Right lobe of liver (tissue), 6 donors: ENCODE measurements around the gene ZNF485. TPM values are rescaled to one million over a fixed set of nuclear protein-coding genes. Genes with fewer than 3 reads are reported as not detected.

Source experiments
- ATAC-seq, 4 donors: fragments of 200-7000 bp; cut with Tn5 transposase; one replicate each; pipeline ENCODE4 v1.9.1; 2020; ENCODE audit warnings: mild to moderate bottlenecking in 4 of 4, moderate library complexity in 4 of 4
- DNase-seq, 3 donors: peaks; one replicate each; pipeline ENCODE4 v3.0.0-alpha.2; 2020
- H3K27ac ChIP-seq, 3 donors: fragments of 200-600 bp; one replicate each; pipeline ENCODE4 v1.8.0; 2022
- H3K27me3 ChIP-seq, 2 donors: fragments of 200-600 bp; one replicate each; pipeline ENCODE4 v1.8.0; 2022
- H3K36me3 ChIP-seq, 4 donors: fragments of 200-600 bp; sonication (generic) in 1 of 4; one replicate each; pipeline versions ENCODE4 v1.5.1 to v1.8.0; 2017 to 2022; ENCODE audit warnings: control low read depth in 1 of 4
- H3K4me1 ChIP-seq, 4 donors: fragments of 200-600 bp; sonication (generic) in 1 of 4; one replicate each; pipeline versions ENCODE4 v1.5.1 to v1.8.0; 2017 to 2022; ENCODE audit warnings: control low read depth in 1 of 4
- H3K4me3 ChIP-seq, 3 donors: fragments of 200-600 bp; one replicate each; pipeline ENCODE4 v1.8.0; 2022
- H3K9me3 ChIP-seq, 4 donors: fragments of 200-600 bp; sonication (generic) in 1 of 4; one replicate each; pipeline versions ENCODE4 v1.5.1 to v1.8.0; 2017 to 2022; ENCODE audit warnings: control low read depth in 1 of 4
- CTCF ChIP-seq, 4 donors: fragments of 200-600 bp in 3 of 4; fragments of 450-650 bp in 1 of 4; IDR thresholded peaks; one replicate each; pipeline versions ENCODE4 v1.5.1 to v1.8.0; 2016 to 2022; ENCODE audit warnings: antibody characterized with exemption in 4 of 4, mild to moderate bottlenecking in 2 of 4
- POLR2A ChIP-seq: fragments of 450-650 bp; IDR thresholded peaks from one replicate; pipeline ENCODE4 v1.6.1; 2017; ENCODE audit warnings: antibody characterized with exemption, mild to moderate bottlenecking
- WGBS: methylation state at CpG from one replicate; pipeline ENCODE4 v1.1.6; 2018; ENCODE audit warnings: low coverage, low lambda C conversion rate; ENCODE audit not compliant: insufficient coverage; ENCODE audit errors: missing lambda C conversion rate; 5-methylcytosine and 5-hydroxymethylcytosine counted together
- intact Hi-C, 2 donors: fragments of 100-400 bp; cut with DNase I; formaldehyde crosslinking; loops; one replicate each; pipeline versions ENCODE4 v1.11.2 to v1.14.1; 2022
- total RNA-seq, 6 experiments: library from RNA; depleted of rRNA in 2 of 6; stranded (reverse); fragments of >200 nt in 2 of 6; fragmentation: NEBNext Ultra II Directional in 3 of 6; extraction: Animal tissue kit (Norgen Biotek cat#: 25700) in 3 of 6; gene quantifications; one replicate each; pipeline versions ENCODE4 v1.1.0 to v1.2.4, GENCODE V29; 2016 to 2023
- donor health status: DM: no; HTN: yes; CAD: no.
- donor health status: DM: no; HTN: no; CAD: no.
- donor health status: DM: no; HTN: no; CAD: no.
- donor health status: DM: no; HTN: yes; CAD: no.
- donor health status: DM: no; HTN: yes; CAD: no.

ZNF485 gene
- total RNA-seq, 6 experiments from 2014 or later: 1.1 to 3.8 (median 2.1) TPM

- Histone ChIP-seq H3K4me1 (no peaks in the 10 kb centered on the region), H3K9me3 (no peaks in the 10 kb centered on the region), H3K36me3 (no peaks in the 10 kb centered on the region), H3K27ac (peak within 1 kb of the TSS in 1 of 3 donors; percentile 11), H3K27me3 (no peaks in the 10 kb centered on the region), H3K4me3 (peak within 1 kb of the TSS; percentile 49 to 66 (median 63))
- ATAC-seq (peak; percentile 96 to 99 (median 97)), DNase-seq (peak; percentile 81 to 88 (median 87))
- WGBS: 2% methylated on average over 23 of the region's 78 CpGs
- no peak for TF ChIP-seq CTCF (IDR thresholded peaks at IDR 0.05)
- TF ChIP-seq POLR2A: peak; percentile 24
- intact Hi-C loops: no loop called here
Observed at GRCh38 chr10:43574001-43574892, 32.0 kb upstream of the ZNF485 start, which contains the start of gene ZNF239. Gene ZNF239, minus strand, starts transcription at chr10:43574616. Its CDS starts 16,537 bp downstream, at chr10:43558079.

GRCh38 chr10:43574906-43575305, 31.3 kb upstream of the ZNF485 start:
- no peak for TF ChIP-seq POLR2A
- no peak for TF ChIP-seq CTCF (IDR thresholded peaks at IDR 0.05)
- no peaks in the 10 kb centered on the region for H3K27me3 ChIP-seq
- no peak overlapping the region for H3K27ac ChIP-seq
- DNase-seq (no peak), ATAC-seq (no peak)
- H3K9me3 ChIP-seq: no peaks in the 10 kb centered on the region
- WGBS: 88% methylated on average over 7 of the region's 8 CpGs
- H3K4me1 ChIP-seq: no peaks in the 10 kb centered on the region
- peak overlapping the region; percentile 49 to 66 (median 63) for H3K4me3 ChIP-seq
- intact Hi-C loops: no loop called here
- no peaks in the 10 kb centered on the region for H3K36me3 ChIP-seq

GRCh38 chr10:43576062-43576461, 30.2 kb upstream of the ZNF485 start:
- Histone ChIP-seq H3K4me3 (no peak overlapping the region), H3K4me1 (no peaks in the 10 kb centered on the region), H3K27me3 (no peaks in the 10 kb centered on the region), H3K9me3 (no peaks in the 10 kb centered on the region), H3K36me3 (no peaks in the 10 kb centered on the region), H3K27ac (no peak overlapping the region)
- DNase-seq: no peak
- TF ChIP-seq CTCF (IDR thresholded peaks at IDR 0.05) (no peak), POLR2A (no peak)
- no peak for ATAC-seq
- intact Hi-C loops: no loop called here
- WGBS: 94% methylated on average over 4 of the region's 5 CpGs

GRCh38 chr10:43576580-43576979, 29.7 kb upstream of the ZNF485 start:
- ATAC-seq (no peak), DNase-seq (no peak)
- intact Hi-C loops: no loop called here
- 79% methylated on average over 4 of the region's 5 CpGs for WGBS
- Histone ChIP-seq H3K4me3 (no peak overlapping the region), H3K9me3 (no peaks in the 10 kb centered on the region), H3K36me3 (no peaks in the 10 kb centered on the region), H3K27me3 (no peaks in the 10 kb centered on the region), H3K27ac (no peak overlapping the region), H3K4me1 (no peaks in the 10 kb centered on the region)
- TF ChIP-seq CTCF (IDR thresholded peaks at IDR 0.05) (no peak), POLR2A (no peak)
